Upper lobe of left lung (tissue), 6 donors: ENCODE data around the gene RNF8. TPM values are rescaled to one million over a fixed set of nuclear protein-coding genes. Genes with fewer than 3 reads are reported as not detected.
A peak's percentile ranks its signal among the peaks of the same experiment; 100 is the strongest.

Experiments used
- ATAC-seq, 2 donors: fragments of 200-7000 bp; cut with Tn5 transposase; one replicate each; pipeline ENCODE4 v1.9.1; 2022; ENCODE audit warnings: mild to moderate bottlenecking in 2 of 2, moderate library complexity in 2 of 2; ENCODE audit not compliant: low FRiP score in 2 of 2
- DNase-seq, 2 donors: peaks; one replicate each; pipeline ENCODE4 v3.0.0-alpha.2; 2019 to 2020
- H3K27ac ChIP-seq, 4 donors: fragments of 200-600 bp; sonication (generic); one replicate each; pipeline ENCODE4 v1.5.1; 2016 to 2019
- H3K27me3 ChIP-seq, 4 donors: fragments of 200-600 bp; sonication (generic); one replicate each; pipeline ENCODE4 v1.5.1; 2017 to 2019
- H3K36me3 ChIP-seq, 4 donors: fragments of 200-600 bp; sonication (generic); one replicate each; pipeline ENCODE4 v1.5.1; 2016 to 2019
- H3K4me1 ChIP-seq, 4 donors: fragments of 200-600 bp; sonication (generic); one replicate each; pipeline ENCODE4 v1.5.1; 2018 to 2019
- H3K4me3 ChIP-seq, 4 donors: fragments of 200-600 bp; sonication (generic); one replicate each; pipeline ENCODE4 v1.5.1; 2017 to 2019; ENCODE audit warnings: mild to moderate bottlenecking in 2 of 4, moderate library complexity in 1 of 4
- H3K9me3 ChIP-seq, 4 donors: fragments of 200-600 bp; sonication (generic); one replicate each; pipeline ENCODE4 v1.5.1; 2018 to 2019
- EP300 ChIP-seq, 4 donors: sonication (generic); formaldehyde crosslinking; IDR thresholded peaks; one replicate each; pipeline ENCODE4 v1.5.1; 2017; ENCODE audit warnings: antibody characterized with exemption in 4 of 4, control low read depth in 2 of 4
- POLR2A ChIP-seq, 4 donors: fragments of 450-650 bp; IDR thresholded peaks; one replicate each; pipeline ENCODE4 v1.5.1; 2016 to 2017; ENCODE audit warnings: antibody characterized with exemption in 4 of 4, mild to moderate bottlenecking in 2 of 4
- POLR2AphosphoS5 ChIP-seq, 2 donors: sonication (generic); formaldehyde crosslinking; IDR thresholded peaks; one replicate each; pipeline ENCODE4 v1.5.1; 2017; ENCODE audit warnings: antibody characterized with exemption in 2 of 2
- WGBS, 2 donors: methylation state at CpG; one replicate each; pipeline ENCODE4 v1.1.5; 2017 to 2018; 5-methylcytosine and 5-hydroxymethylcytosine counted together
- total RNA-seq, 6 donors: library from RNA; depleted of rRNA in 4 of 6; stranded (reverse); fragments of >200 nt in 4 of 6; gene quantifications; one replicate each; pipeline versions ENCODE4 v1.1.0 to v1.2.1, GENCODE V29; 2016 to 2021
- TF ChIP-seq, protein P1 (sequence below), 6 experiments: fragments of 450-650 bp in 4 of 6; fragments of 200-600 bp in 2 of 6; sonication (generic) in 2 of 6; IDR thresholded peaks; one replicate each; pipeline ENCODE4 v1.5.1; 2016 to 2019; ENCODE audit warnings: antibody characterized with exemption in 6 of 6
- donor health status: DM: no; HTN: no; CAD: no; lungs with moderate emphysema.
- donor health status: DM: no; HTN: yes; CAD: no; lungs with severe emphysema.

The RNF8 gene
- total RNA-seq, 6 donors from 2014 or later = 14.7 to 32.3 (median 17.1) TPM

DNA sequence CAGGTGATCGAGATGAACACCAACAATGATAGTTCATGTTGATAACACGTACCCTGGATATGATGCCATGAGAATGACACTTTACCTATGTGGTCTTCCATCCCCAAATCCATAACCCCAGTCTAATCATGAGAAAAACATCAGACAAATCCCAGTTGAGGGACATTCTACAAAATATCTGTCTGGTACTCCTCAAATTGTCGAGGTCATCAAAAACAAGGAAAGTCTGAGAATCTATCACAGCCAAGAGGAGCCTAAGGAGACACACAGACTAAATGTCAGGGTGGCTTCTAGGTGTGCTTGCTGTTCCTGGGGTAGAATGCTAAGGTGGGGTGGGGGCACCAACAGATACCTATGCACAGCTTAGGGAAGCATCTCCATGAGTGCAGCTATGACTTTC, 2.8 kb upstream of the RNF8 start:
- ATAC-seq = no peak
- Histone ChIP-seq H3K36me3 (no peaks in the 10 kb centered on the region), H3K9me3 (no peaks in the 10 kb centered on the region), H3K4me1 (peaks cover 9 to 19% (median 16%) of the 10 kb centered on the region in 4 donors), H3K27me3 (no peaks in the 10 kb centered on the region), H3K4me3 (no peak overlapping the region), H3K27ac (no peak overlapping the region)
- 91 to 97% methylated on average over 3 of the region's 3 CpGs for WGBS, 2 donors
- no peak for DNase-seq
- TF ChIP-seq EP300 (IDR thresholded peaks at IDR 0.05) = no peak
- TF ChIP-seq POLR2A (IDR thresholded peaks at IDR 0.05) = no peak
- TF ChIP-seq, protein P1, sequence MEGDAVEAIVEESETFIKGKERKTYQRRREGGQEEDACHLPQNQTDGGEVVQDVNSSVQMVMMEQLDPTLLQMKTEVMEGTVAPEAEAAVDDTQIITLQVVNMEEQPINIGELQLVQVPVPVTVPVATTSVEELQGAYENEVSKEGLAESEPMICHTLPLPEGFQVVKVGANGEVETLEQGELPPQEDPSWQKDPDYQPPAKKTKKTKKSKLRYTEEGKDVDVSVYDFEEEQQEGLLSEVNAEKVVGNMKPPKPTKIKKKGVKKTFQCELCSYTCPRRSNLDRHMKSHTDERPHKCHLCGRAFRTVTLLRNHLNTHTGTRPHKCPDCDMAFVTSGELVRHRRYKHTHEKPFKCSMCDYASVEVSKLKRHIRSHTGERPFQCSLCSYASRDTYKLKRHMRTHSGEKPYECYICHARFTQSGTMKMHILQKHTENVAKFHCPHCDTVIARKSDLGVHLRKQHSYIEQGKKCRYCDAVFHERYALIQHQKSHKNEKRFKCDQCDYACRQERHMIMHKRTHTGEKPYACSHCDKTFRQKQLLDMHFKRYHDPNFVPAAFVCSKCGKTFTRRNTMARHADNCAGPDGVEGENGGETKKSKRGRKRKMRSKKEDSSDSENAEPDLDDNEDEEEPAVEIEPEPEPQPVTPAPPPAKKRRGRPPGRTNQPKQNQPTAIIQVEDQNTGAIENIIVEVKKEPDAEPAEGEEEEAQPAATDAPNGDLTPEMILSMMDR (IDR thresholded peaks at IDR 0.05) = no peak

DNA sequence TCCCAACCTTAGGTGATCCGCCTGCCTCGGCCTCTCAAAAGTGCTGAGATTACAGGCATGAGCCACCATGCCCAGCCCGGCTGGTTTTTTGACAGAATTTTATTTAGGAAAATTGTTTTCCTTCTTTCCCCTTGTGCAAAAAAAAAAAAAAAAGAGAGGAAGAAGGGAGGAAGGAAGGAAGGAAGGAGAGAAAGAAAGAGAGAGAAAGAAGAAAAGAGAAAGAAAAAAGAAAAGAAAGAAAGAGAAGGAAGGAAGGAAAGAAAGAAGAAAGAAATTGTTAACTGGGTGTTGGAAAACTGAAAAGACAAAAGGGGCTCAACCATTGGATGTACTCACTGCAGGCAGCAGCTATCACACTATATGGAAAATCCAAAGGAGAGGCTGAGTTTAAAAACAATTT, 1.4 kb upstream of the RNF8 start:
- H3K27me3 ChIP-seq = no peaks in the 10 kb centered on the region
- ATAC-seq (no peak), DNase-seq (no peak)
- TF ChIP-seq POLR2AphosphoS5 (IDR thresholded peaks at IDR 0.05) (no peak), POLR2A (IDR thresholded peaks at IDR 0.05) (no peak), EP300 (IDR thresholded peaks at IDR 0.05) (no peak)
- TF ChIP-seq, protein P1 (IDR thresholded peaks at IDR 0.05) = no peak
- no peaks in the 10 kb centered on the region for H3K9me3 ChIP-seq
- H3K4me3 ChIP-seq = no peak overlapping the region
- H3K36me3 ChIP-seq = no peaks in the 10 kb centered on the region
- H3K27ac ChIP-seq = no peak overlapping the region
- peaks cover 9 to 21% (median 19%) of the 10 kb centered on the region in 4 donors for H3K4me1 ChIP-seq
- 91 to 100% methylated on average over 3 of the region's 3 CpGs for WGBS, 2 donors

DNA sequence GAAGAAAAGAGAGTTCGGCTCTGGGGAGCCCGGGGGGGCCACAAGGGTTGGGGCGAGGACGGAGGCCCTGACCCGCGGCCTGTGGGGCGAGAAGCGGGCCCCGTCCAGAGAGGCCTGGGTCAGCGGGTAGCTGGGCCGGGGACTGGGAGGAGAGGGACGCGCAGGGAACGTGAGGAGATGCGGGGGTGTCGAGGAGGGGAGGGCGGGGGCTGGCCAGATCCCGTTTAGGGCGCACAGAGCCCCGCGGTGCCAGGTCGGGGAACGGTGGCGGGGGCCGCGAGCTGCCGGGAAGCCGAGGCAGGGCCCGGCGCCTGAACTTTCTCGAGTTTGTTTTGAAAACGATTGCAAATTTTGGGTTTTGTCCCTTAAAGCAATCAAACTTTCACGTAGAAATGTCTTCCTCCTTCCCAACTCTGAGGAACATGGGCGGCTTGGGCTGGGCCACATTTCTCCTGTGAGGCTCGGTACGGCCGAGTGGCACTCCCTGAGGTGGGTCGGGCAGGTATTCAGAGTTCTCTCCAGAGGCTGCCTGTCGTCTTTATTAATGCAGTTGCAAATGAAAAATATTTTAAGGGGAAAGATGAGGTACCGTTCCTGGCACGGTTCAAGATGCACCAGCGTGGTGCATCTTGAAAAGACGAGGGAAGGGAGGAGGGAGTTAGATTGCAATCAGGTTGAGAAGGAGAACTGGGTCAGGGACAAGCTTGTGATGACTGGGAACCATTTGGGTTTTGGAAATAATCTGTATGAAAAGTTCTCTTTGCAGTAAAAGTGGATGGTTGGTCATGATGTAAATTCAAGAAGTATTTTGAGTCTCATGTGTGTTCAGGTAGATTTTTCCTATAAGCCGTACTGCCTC, 972 bp downstream of the RNF8 start:
- Histone ChIP-seq H3K36me3 (no peaks in the 10 kb centered on the region), H3K4me1 (peaks cover 9 to 23% (median 20%) of the 10 kb centered on the region in 4 donors), H3K4me3 (peak overlapping the region; percentile 92 to 100 (median 98)), H3K27ac (peak overlapping the region; percentile 69 to 84 (median 80)), H3K27me3 (no peaks in the 10 kb centered on the region), H3K9me3 (no peaks in the 10 kb centered on the region)
- TF ChIP-seq POLR2AphosphoS5 (IDR thresholded peaks at IDR 0.05) = no peak
- TF ChIP-seq EP300 (IDR thresholded peaks at IDR 0.05) = no peak
- TF ChIP-seq, protein P1 (IDR thresholded peaks at IDR 0.05) = no peak
- no peak for TF ChIP-seq POLR2A (IDR thresholded peaks at IDR 0.05)
- 3 to 8% methylated on average over 23 to 43 of the region's 44 CpGs for WGBS, 2 donors
- ATAC-seq (peak; percentile 68 to 83), DNase-seq (peak; percentile 32 to 86)

DNA sequence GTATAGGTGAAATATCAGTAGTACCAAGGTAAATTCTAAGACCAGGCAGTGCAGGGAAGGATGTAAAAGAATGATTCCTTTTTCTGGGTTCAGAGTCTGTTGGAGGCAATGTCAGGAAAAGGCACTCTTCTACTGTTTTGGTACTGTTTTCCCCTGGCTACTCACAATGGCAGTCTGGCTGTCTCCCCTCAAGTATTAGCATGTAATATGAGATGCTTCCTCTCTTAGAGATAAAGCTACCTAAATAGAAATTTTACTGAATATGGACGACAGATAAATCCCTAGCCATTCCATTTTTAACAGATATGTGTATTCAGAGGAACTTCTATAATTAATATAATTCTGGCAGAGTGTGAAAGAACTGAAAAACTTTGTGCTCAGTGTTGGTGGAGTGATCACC, 3.5 kb downstream of the RNF8 start:
- Histone ChIP-seq H3K4me1 (peaks cover 9 to 23% (median 20%) of the 10 kb centered on the region in 4 donors), H3K27me3 (no peaks in the 10 kb centered on the region), H3K36me3 (peaks cover 0 to 17% (median 0%) of the 10 kb centered on the region in 4 donors), H3K27ac (no peak overlapping the region), H3K4me3 (no peak overlapping the region), H3K9me3 (no peaks in the 10 kb centered on the region)
- WGBS, 2 donors = 32 to 45% methylated on average over 1 of the region's 1 CpG
- no peak for TF ChIP-seq POLR2AphosphoS5 (IDR thresholded peaks at IDR 0.05)
- no peak for TF ChIP-seq POLR2A (IDR thresholded peaks at IDR 0.05)
- TF ChIP-seq EP300 (IDR thresholded peaks at IDR 0.05) = no peak
- TF ChIP-seq, protein P1 (IDR thresholded peaks at IDR 0.05) = no peak
- ATAC-seq (no peak), DNase-seq (no peak)
